HCT116 (cell line): ENCODE results near the gene TSPAN15. TPM values are rescaled to one million over a fixed set of nuclear protein-coding genes. Genes with fewer than 3 reads are reported as not detected.

Experiments used
- ATAC-seq: fragments of 200-7000 bp; cut with Tn5 transposase; 2 replicates; pipeline ENCODE4 v1.9.1; 2020; ENCODE audit warnings: mild to moderate bottlenecking, moderate library complexity
- BruUV-seq: library from RNA; stranded (reverse); fragments of 400-500 nt; replicated peaks from 2 replicates; lab custom pipeline; 2021; lab: Mats Ljungman, UMichigan
- CTCF ChIA-PET: fragments of 300-600 bp; sonication (Branson Sonifier 250); formaldehyde crosslinking; loops from one replicate; lab custom pipeline; 2021; ENCODE audit warnings: antibody characterized with exemption; lab: Charles Lee
- POLR2A ChIA-PET: fragments of 300-600, 350-600 bp; sonication (Branson Sonifier 250); formaldehyde crosslinking; loops from one replicate; lab custom pipeline; 2021; ENCODE audit warnings: antibody characterized with exemption; lab: Charles Lee
- RAD21 ChIA-PET, 2 experiments: fragments of 300-600 bp; sonication (Branson Sonifier 250); formaldehyde crosslinking; loops; one replicate each; lab custom pipeline; 2023; ENCODE audit warnings: low total read pairs in 2 of 2; ENCODE audit not compliant: uncharacterized antibody in 2 of 2, unreplicated experiment in 2 of 2, low non-redundant PET in 1 of 2; lab: Charles Lee
- DNase-seq: peaks from one replicate; pipeline ENCODE4 v3.0.0-alpha.2; 2010; ENCODE audit warnings: low read depth, low spot score
- H2AFZ ChIP-seq: fragments of 200-600 bp; shearing (Covaris generic), sonication (generic); 2 replicates; pipeline ENCODE4 v1.6.1; 2017; ENCODE audit warnings: low read depth, mixed run types, mixed read lengths, antibody characterized with exemption, low read length; ENCODE audit not compliant: poor library complexity, severe bottlenecking
- H3K27ac ChIP-seq: 2 replicates; pipeline ENCODE4 v1.5.1; 2012; ENCODE audit warnings: low read depth, low read length
- H3K27me3 ChIP-seq: fragments of 200-600 bp; sonication (generic); 2 replicates; pipeline ENCODE4 v1.6.1; 2016; ENCODE audit warnings: mixed run types, low read length, mixed read lengths; ENCODE audit not compliant: insufficient read depth
- H3K36me3 ChIP-seq, 2 experiments: fragments of 200-500 bp in 1 of 2; fragments of 200-600 bp in 1 of 2; sonication (Bioruptor generic) in 1 of 2; sonication (generic) in 1 of 2; 2 replicates each; pipeline versions ENCODE4 v1.5.1 to v1.6.1; 2014 to 2016; ENCODE audit warnings: low read length in 2 of 2, inconsistent platforms in 1 of 2, mixed read lengths in 1 of 2, mixed run types in 1 of 2; ENCODE audit not compliant: insufficient read depth in 2 of 2, control insufficient read depth in 1 of 2
- H3K4me1 ChIP-seq, 2 experiments: fragments of 200-600 bp in 1 of 2; sonication (generic) in 1 of 2; 2 replicates each; pipeline versions ENCODE4 v1.5.1 to v1.6.1; 2012 to 2017; ENCODE audit warnings: low read length in 2 of 2, inconsistent platforms in 1 of 2, mild to moderate bottlenecking in 1 of 2, mixed read lengths in 1 of 2, mixed run types in 1 of 2, moderate library complexity in 1 of 2; ENCODE audit not compliant: insufficient read depth in 2 of 2, control insufficient read depth in 1 of 2
- H3K4me2 ChIP-seq: fragments of 200-600 bp; sonication (generic); 2 replicates; pipeline ENCODE4 v1.6.1; 2017; ENCODE audit warnings: mixed run types, low read length, mixed read lengths
- H3K4me3 ChIP-seq, 2 experiments: fragments of 200-600 bp in 1 of 2; sonication (generic) in 1 of 2; replicated peaks in 1 of 2; 2 replicates each; pipeline ENCODE4 v1.5.1; 2011 to 2016; ENCODE audit warnings: low read length in 2 of 2, control low read depth in 1 of 2, low read depth in 1 of 2, mild to moderate bottlenecking in 1 of 2, mixed read lengths in 1 of 2, mixed run types in 1 of 2
- H3K79me2 ChIP-seq: fragments of 200-600 bp; sonication (generic); 2 replicates; pipeline ENCODE4 v1.6.1; 2017; ENCODE audit warnings: mild to moderate bottlenecking, mixed run types, low read length, moderate library complexity, mixed read lengths; ENCODE audit not compliant: insufficient read depth
- H3K9ac ChIP-seq: fragments of 200-600 bp; sonication (generic); 2 replicates; pipeline ENCODE4 v1.6.1; 2016; ENCODE audit warnings: low read length, mixed read lengths
- H3K9me2 ChIP-seq: fragments of 200-600 bp; sonication (generic), shearing (Covaris generic); 2 replicates; pipeline ENCODE4 v1.6.1; 2017; ENCODE audit warnings: mixed run types, mild to moderate bottlenecking, moderate library complexity; ENCODE audit not compliant: insufficient read depth
- H3K9me3 ChIP-seq, 2 experiments: fragments of 200-500 bp in 1 of 2; fragments of 200-600 bp in 1 of 2; sonication (Bioruptor generic) in 1 of 2; sonication (generic) in 1 of 2; 2 replicates each; pipeline ENCODE4 v1.6.1; 2014 to 2017; ENCODE audit warnings: low read length in 2 of 2, mixed read lengths in 2 of 2, inconsistent platforms in 1 of 2, low read depth in 1 of 2, mild to moderate bottlenecking in 1 of 2, mixed run types in 1 of 2, moderate library complexity in 1 of 2; ENCODE audit not compliant: control insufficient read depth in 1 of 2, insufficient read depth in 1 of 2
- H4K20me1 ChIP-seq: fragments of 200-600 bp; sonication (generic), shearing (Covaris generic); 2 replicates; pipeline ENCODE4 v1.6.1; 2017; ENCODE audit warnings: mixed run types, mild to moderate bottlenecking, moderate library complexity; ENCODE audit not compliant: insufficient read depth
- EGR1 ChIP-seq: IDR thresholded peaks from 2 replicates; pipeline ENCODE4 v1.6.1; 2012; ENCODE audit warnings: low read depth
- ELF1 ChIP-seq: IDR thresholded peaks from 2 replicates; pipeline ENCODE4 v1.6.1; 2012; ENCODE audit warnings: low read depth, borderline replicate concordance
- FOSL1 ChIP-seq: IDR thresholded peaks from 2 replicates; pipeline ENCODE4 v1.6.1; 2012; ENCODE audit warnings: low read depth
- JUND ChIP-seq: IDR thresholded peaks from 2 replicates; pipeline ENCODE4 v1.6.1; 2012
- POLR2AphosphoS5 ChIP-seq: IDR thresholded peaks from 2 replicates; pipeline ENCODE4 v1.6.1; 2011; ENCODE audit warnings: mild to moderate bottlenecking, low read depth, low read length, moderate library complexity
- SP1 ChIP-seq: IDR thresholded peaks from 2 replicates; pipeline ENCODE4 v1.6.1; 2012; ENCODE audit warnings: low read depth
- YY1 ChIP-seq: IDR thresholded peaks from 2 replicates; pipeline ENCODE4 v1.6.1; 2011; ENCODE audit warnings: low read length, low read depth, moderate library complexity, mild to moderate bottlenecking; ENCODE audit not compliant: insufficient replicate concordance; ENCODE audit errors: extremely low read depth
- intact Hi-C: fragments of 100-400 bp; cut with micrococcal nuclease; formaldehyde crosslinking; loops from 2 replicates; pipeline ENCODE4 v1.10.0; 2022
- total RNA-seq: library from RNA; stranded (reverse); gene quantifications from one replicate; pipeline ENCODE4 v1.2.1, GENCODE V29; 2021; ENCODE audit not compliant: unreplicated experiment
- TF ChIP-seq, protein P1 (sequence below): IDR thresholded peaks from 2 replicates; pipeline ENCODE4 v1.6.1; 2012; ENCODE audit warnings: low read depth

Gene TSPAN15
- total RNA-seq, 1 experiment from 2014 or later, result 16.0 TPM

- no peaks in the 10 kb centered on the region for H3K79me2 ChIP-seq
- no peak overlapping the region for H3K27ac ChIP-seq
- no peak overlapping the region for H2AFZ ChIP-seq
- no peaks in the 10 kb centered on the region for H4K20me1 ChIP-seq
- CTCF ChIA-PET, result no interaction called here
- intact Hi-C loops, result no loop called here
- H3K27me3 ChIP-seq, result no peaks in the 10 kb centered on the region
- BruUV-seq, result no TSS peak
- TF ChIP-seq EGR1, result no peak
- TF ChIP-seq POLR2AphosphoS5, result no peak
- TF ChIP-seq JUND, result no peak
- TF ChIP-seq, protein P1, sequence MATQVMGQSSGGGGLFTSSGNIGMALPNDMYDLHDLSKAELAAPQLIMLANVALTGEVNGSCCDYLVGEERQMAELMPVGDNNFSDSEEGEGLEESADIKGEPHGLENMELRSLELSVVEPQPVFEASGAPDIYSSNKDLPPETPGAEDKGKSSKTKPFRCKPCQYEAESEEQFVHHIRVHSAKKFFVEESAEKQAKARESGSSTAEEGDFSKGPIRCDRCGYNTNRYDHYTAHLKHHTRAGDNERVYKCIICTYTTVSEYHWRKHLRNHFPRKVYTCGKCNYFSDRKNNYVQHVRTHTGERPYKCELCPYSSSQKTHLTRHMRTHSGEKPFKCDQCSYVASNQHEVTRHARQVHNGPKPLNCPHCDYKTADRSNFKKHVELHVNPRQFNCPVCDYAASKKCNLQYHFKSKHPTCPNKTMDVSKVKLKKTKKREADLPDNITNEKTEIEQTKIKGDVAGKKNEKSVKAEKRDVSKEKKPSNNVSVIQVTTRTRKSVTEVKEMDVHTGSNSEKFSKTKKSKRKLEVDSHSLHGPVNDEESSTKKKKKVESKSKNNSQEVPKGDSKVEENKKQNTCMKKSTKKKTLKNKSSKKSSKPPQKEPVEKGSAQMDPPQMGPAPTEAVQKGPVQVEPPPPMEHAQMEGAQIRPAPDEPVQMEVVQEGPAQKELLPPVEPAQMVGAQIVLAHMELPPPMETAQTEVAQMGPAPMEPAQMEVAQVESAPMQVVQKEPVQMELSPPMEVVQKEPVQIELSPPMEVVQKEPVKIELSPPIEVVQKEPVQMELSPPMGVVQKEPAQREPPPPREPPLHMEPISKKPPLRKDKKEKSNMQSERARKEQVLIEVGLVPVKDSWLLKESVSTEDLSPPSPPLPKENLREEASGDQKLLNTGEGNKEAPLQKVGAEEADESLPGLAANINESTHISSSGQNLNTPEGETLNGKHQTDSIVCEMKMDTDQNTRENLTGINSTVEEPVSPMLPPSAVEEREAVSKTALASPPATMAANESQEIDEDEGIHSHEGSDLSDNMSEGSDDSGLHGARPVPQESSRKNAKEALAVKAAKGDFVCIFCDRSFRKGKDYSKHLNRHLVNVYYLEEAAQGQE, result no peak
- no peak for TF ChIP-seq ELF1
- no peak for TF ChIP-seq SP1
- no peak for TF ChIP-seq YY1
- no peak for TF ChIP-seq FOSL1
- H3K9me3 ChIP-seq, result no peaks in the 10 kb centered on the region
- POLR2A ChIA-PET, result no interaction called here
- no peak for DNase-seq
- no peaks in the 10 kb centered on the region for H3K9me2 ChIP-seq
- H3K9ac ChIP-seq, result no peak overlapping the region
- RAD21 ChIA-PET, result no interaction called here
- H3K36me3 ChIP-seq, result no peaks in the 10 kb centered on the region
- no peaks in the 10 kb centered on the region for H3K4me1 ChIP-seq
- ATAC-seq, result no peak
- H3K4me3 ChIP-seq, result no peak overlapping the region
- no peak overlapping the region for H3K4me2 ChIP-seq
Measured at GRCh38 chr10:69481811-69482524, 30.7 kb downstream of the TSPAN15 start.
